Measurements from ENCODE around the gene EXOSC7.

EXOSC7 gene

GRCh38 chr3:44987332-44987731 lies 11.3 kb downstream of the EXOSC7 start:
- no peak for ATAC-seq
- TF ChIP-seq, protein P1, sequence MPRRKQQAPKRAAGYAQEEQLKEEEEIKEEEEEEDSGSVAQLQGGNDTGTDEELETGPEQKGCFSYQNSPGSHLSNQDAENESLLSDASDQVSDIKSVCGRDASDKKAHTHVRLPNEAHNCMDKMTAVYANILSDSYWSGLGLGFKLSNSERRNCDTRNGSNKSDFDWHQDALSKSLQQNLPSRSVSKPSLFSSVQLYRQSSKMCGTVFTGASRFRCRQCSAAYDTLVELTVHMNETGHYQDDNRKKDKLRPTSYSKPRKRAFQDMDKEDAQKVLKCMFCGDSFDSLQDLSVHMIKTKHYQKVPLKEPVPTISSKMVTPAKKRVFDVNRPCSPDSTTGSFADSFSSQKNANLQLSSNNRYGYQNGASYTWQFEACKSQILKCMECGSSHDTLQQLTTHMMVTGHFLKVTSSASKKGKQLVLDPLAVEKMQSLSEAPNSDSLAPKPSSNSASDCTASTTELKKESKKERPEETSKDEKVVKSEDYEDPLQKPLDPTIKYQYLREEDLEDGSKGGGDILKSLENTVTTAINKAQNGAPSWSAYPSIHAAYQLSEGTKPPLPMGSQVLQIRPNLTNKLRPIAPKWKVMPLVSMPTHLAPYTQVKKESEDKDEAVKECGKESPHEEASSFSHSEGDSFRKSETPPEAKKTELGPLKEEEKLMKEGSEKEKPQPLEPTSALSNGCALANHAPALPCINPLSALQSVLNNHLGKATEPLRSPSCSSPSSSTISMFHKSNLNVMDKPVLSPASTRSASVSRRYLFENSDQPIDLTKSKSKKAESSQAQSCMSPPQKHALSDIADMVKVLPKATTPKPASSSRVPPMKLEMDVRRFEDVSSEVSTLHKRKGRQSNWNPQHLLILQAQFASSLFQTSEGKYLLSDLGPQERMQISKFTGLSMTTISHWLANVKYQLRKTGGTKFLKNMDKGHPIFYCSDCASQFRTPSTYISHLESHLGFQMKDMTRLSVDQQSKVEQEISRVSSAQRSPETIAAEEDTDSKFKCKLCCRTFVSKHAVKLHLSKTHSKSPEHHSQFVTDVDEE (CRISPR knock-in tag; IDR thresholded peaks at IDR 0.05), result no peak
- TF ChIP-seq ZC3H10 (CRISPR knock-in tag; IDR thresholded peaks at IDR 0.05), result no peak

- no peak for TF ChIP-seq ZNF70 (CRISPR knock-in tag; IDR thresholded peaks at IDR 0.05)
- TF ChIP-seq, protein P2, sequence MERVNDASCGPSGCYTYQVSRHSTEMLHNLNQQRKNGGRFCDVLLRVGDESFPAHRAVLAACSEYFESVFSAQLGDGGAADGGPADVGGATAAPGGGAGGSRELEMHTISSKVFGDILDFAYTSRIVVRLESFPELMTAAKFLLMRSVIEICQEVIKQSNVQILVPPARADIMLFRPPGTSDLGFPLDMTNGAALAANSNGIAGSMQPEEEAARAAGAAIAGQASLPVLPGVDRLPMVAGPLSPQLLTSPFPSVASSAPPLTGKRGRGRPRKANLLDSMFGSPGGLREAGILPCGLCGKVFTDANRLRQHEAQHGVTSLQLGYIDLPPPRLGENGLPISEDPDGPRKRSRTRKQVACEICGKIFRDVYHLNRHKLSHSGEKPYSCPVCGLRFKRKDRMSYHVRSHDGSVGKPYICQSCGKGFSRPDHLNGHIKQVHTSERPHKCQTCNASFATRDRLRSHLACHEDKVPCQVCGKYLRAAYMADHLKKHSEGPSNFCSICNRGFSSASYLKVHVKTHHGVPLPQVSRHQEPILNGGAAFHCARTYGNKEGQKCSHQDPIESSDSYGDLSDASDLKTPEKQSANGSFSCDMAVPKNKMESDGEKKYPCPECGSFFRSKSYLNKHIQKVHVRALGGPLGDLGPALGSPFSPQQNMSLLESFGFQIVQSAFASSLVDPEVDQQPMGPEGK (CRISPR knock-in tag; IDR thresholded peaks at IDR 0.05; ENCODE audit: borderline replicate concordance), result no peak
- TF ChIP-seq, protein P1 (CRISPR knock-in tag; IDR thresholded peaks at IDR 0.05), result no peak
- TF ChIP-seq ISL1 (CRISPR knock-in tag; IDR thresholded peaks at IDR 0.05), result no peak
- TF ChIP-seq PPARA (CRISPR knock-in tag; IDR thresholded peaks at IDR 0.05; ENCODE audit: borderline replicate concordance), result no peak
- TF ChIP-seq TOX (CRISPR knock-in tag; IDR thresholded peaks at IDR 0.05; ENCODE audit: borderline replicate concordance), result no peak
- no peak for TF ChIP-seq ZC3H10 (CRISPR knock-in tag; IDR thresholded peaks at IDR 0.05)
- ATAC-seq, result peak; percentile 68
Measured at GRCh38 chr3:44988073-44988472, 12.0 kb downstream of the EXOSC7 start.

GRCh38 chr3:44989141-44989540 lies 13.1 kb downstream of the EXOSC7 start:
- ATAC-seq, result no peak
- TF ChIP-seq, protein P2 (CRISPR knock-in tag; IDR thresholded peaks at IDR 0.05; ENCODE audit: borderline replicate concordance), result no peak
- TF ChIP-seq, protein P1 (CRISPR knock-in tag; IDR thresholded peaks at IDR 0.05), result no peak
- TF ChIP-seq GLIS3 (CRISPR knock-in tag; IDR thresholded peaks at IDR 0.05), result no peak
- no peak for TF ChIP-seq TCF4 (CRISPR knock-in tag; IDR thresholded peaks at IDR 0.05; ENCODE audit: borderline replicate concordance)
- TF ChIP-seq ZNF70 (CRISPR knock-in tag; IDR thresholded peaks at IDR 0.05), result no peak
- TF ChIP-seq SNAI2 (CRISPR knock-in tag; IDR thresholded peaks at IDR 0.05), result no peak

DNA sequence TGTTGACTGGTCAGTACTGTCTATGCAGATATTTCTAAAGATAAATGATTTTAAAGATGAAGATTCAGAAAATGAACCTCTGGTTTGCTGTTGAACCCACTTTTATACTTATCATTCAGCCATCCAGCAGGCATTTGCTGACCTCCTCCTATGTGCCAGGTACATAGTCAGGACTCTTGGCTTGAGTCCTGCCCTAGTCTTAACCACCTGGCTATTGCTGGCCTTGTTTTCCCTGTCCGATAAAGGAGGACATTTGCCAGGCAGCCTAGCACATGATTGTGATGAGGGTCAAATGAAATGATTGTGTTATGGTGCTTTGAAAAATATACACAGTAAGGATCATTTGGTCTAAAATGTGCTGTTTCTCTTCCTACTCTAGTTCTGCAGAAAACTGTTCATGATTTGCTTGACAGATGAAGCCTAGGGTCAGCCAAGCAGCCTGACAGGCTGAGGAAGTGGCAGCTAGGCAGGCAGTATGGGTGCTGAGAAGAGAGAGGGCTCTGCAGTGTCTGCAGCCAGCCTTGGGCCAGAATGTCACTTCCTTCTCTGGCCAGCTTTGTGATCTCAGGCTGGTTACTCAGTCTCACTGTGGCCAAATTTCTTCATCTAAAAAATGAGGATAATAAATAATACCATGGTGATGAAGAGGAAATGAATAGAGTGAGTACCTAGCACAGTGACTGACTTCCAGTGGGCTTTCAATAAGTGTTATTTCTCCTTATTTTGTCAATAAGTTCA lies 13.8 kb downstream of the EXOSC7 start:
- no peak for ATAC-seq
- TF ChIP-seq ISL1 (CRISPR knock-in tag; IDR thresholded peaks at IDR 0.05) (no peak), OSR1 (CRISPR knock-in tag; IDR thresholded peaks at IDR 0.05) (no peak), ESRRG (CRISPR knock-in tag; IDR thresholded peaks at IDR 0.05) (no peak), PPARA (CRISPR knock-in tag; IDR thresholded peaks at IDR 0.05; ENCODE audit: borderline replicate concordance) (no peak), ZNF565 (CRISPR knock-in tag; conservative IDR thresholded peaks at IDR 0.05; ENCODE audit: low read depth) (no peak), ZNF70 (CRISPR knock-in tag; IDR thresholded peaks at IDR 0.05) (no peak), ARNTL (CRISPR knock-in tag; IDR thresholded peaks at IDR 0.05; ENCODE audit: borderline replicate concordance, low read depth) (no peak), TOX (CRISPR knock-in tag; IDR thresholded peaks at IDR 0.05; ENCODE audit: borderline replicate concordance) (no peak), ZC3H10 (CRISPR knock-in tag; IDR thresholded peaks at IDR 0.05) (no peak), ZFP3 (CRISPR knock-in tag; IDR thresholded peaks at IDR 0.05) (no peak), TCF4 (CRISPR knock-in tag; IDR thresholded peaks at IDR 0.05; ENCODE audit: borderline replicate concordance) (no peak)
- TF ChIP-seq, protein P1 (CRISPR knock-in tag; IDR thresholded peaks at IDR 0.05), result no peak
